H1 (cell line): Measurements from ENCODE around the gene ZNF672. TPM values are rescaled to one million over a fixed set of nuclear protein-coding genes. Genes with fewer than 3 reads are reported as not detected.

Experiments
- EP300 ChIP-seq, 2 experiments: IDR thresholded peaks; 1 replicate in 1 of 2; 2 replicates in 1 of 2; pipeline ENCODE4 v1.6.1; 2011 to 2012; ENCODE audit warnings: low read depth in 2 of 2, low read length in 2 of 2, mild to moderate bottlenecking in 2 of 2, borderline replicate concordance in 1 of 2, inconsistent platforms in 1 of 2, moderate library complexity in 1 of 2
- polyA plus RNA-seq, 7 experiments: library from polyadenylated mRNA; depleted of rRNA in 3 of 7; stranded (reverse) in 5 of 7; unstranded in 2 of 7; fragments of >200 nt in 5 of 7; fragments of 200-250 nt in 2 of 7; gene quantifications; 1 replicate in 5 of 7; 2 replicates in 1 of 7; 4 replicates in 1 of 7; pipeline versions ENCODE4 v1.2.1 to v1.2.3, GENCODE V29; 2011 to 2013; ENCODE audit warnings: missing spikeins in 2 of 7, mixed read lengths in 2 of 7
- total RNA-seq: library from RNA; stranded (reverse); fragmentation: NEBNext Ultra II Directional; extraction: Animal tissue kit (Norgen Biotek cat#: 25700); gene quantifications from 2 replicates; pipeline ENCODE4 v1.2.1, GENCODE V29; 2021

The ZNF672 gene
- total and polyA plus RNA-seq, 2 of the 8 experiments (the other 6 are each of a cell fraction or from before 2014, with no cell fraction given), result 30.7 to 40.4 TPM

DNA sequence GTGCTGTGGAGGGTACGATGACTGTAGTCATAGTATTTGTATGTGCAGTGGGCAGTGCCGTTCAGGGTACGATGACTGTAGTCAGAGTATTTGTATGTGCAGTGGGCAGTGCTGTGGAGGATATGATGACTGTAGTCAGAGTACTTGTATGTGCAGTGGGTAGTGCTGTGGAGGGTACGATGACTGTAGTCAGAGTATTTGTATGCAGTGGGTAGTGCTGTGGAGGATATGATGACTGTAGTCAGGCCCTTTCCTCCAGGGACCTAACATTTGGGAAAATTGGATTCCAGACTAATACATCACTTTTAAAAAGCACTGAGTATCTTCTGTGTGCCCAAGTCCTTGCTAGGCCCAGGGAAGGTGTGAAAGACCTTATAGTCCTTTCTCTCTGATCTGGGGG is 2.9 kb downstream of the ZNF672 start (continued):
- no peak for TF ChIP-seq EP300 (IDR thresholded peaks at IDR 0.05; ENCODE audit: borderline replicate concordance in 1 of 2, low read depth in 2 of 2, low read length in 2 of 2)
